PC-3 (cell line): ENCODE measurements around the gene CRAMP1. TPM values are rescaled to one million over a fixed set of nuclear protein-coding genes. Genes with fewer than 3 reads are reported as not detected.

ENCODE experiments used
- ATAC-seq: fragments of 200-7000 bp; cut with Tn5 transposase; 2 replicates; pipeline ENCODE4 v1.9.1; 2020; ENCODE audit warnings: mild to moderate bottlenecking, moderate library complexity
- BruUV-seq: library from RNA; stranded (reverse); fragments of 400-500 nt; replicated peaks from 2 replicates; lab custom pipeline; 2021; lab: Mats Ljungman, UMichigan
- CTCF ChIA-PET: fragments of 300-600 bp; sonication (Branson Sonifier 250); formaldehyde crosslinking; loops from one replicate; lab custom pipeline; 2022; ENCODE audit warnings: antibody characterized with exemption; lab: Charles Lee
- POLR2A ChIA-PET: fragments of 300-600 bp; sonication (Branson Sonifier 250); formaldehyde crosslinking; loops from one replicate; lab custom pipeline; 2022; ENCODE audit warnings: antibody characterized with exemption; ENCODE audit not compliant: unreplicated experiment; lab: Charles Lee
- DNase-seq: peaks from one replicate; pipeline ENCODE4 v3.0.0-alpha.2; 2015
- H2AFZ ChIP-seq: fragments of 300-600 bp; sonication (generic); 2 replicates; pipeline ENCODE4 v1.6.0; 2016; ENCODE audit warnings: antibody characterized with exemption, low read length
- H3F3A ChIP-seq: fragments of 300-600 bp; sonication (generic); one replicate; pipeline ENCODE4 v1.6.0; 2017; ENCODE audit warnings: antibody characterized with exemption, low read length, control low read depth, mild to moderate bottlenecking; ENCODE audit not compliant: unreplicated experiment
- H3K27ac ChIP-seq: fragments of 300-600 bp; sonication (generic); 2 replicates; pipeline ENCODE4 v1.5.1; 2016; ENCODE audit warnings: mild to moderate bottlenecking, low read length
- H3K27me3 ChIP-seq: fragments of 300-600 bp; sonication (generic); 2 replicates; pipeline ENCODE4 v1.6.1; 2016; ENCODE audit warnings: low read length, mixed read lengths
- H3K36me3 ChIP-seq: fragments of 300-600 bp; sonication (generic); 2 replicates; pipeline ENCODE4 v1.6.1; 2016; ENCODE audit warnings: low read depth, mixed run types, low read length, mixed read lengths
- H3K4me1 ChIP-seq: fragments of 300-600 bp; sonication (generic); 2 replicates; pipeline ENCODE4 v1.5.1; 2016; ENCODE audit warnings: low read length; ENCODE audit not compliant: insufficient read depth
- H3K4me2 ChIP-seq: fragments of 300-600 bp; sonication (generic); 2 replicates; pipeline ENCODE4 v1.6.0; 2016; ENCODE audit warnings: low read length
- H3K4me3 ChIP-seq: fragments of 300-600 bp; sonication (generic); 2 replicates; pipeline ENCODE4 v1.5.1; 2016; ENCODE audit warnings: mild to moderate bottlenecking, low read length, mixed read lengths
- H3K79me2 ChIP-seq: fragments of 300-600 bp; sonication (generic); 2 replicates; pipeline ENCODE4 v1.6.1; 2017; ENCODE audit warnings: low read length, mixed read lengths
- H3K9ac ChIP-seq: fragments of 300-600 bp; sonication (generic); 2 replicates; pipeline ENCODE4 v1.6.0; 2016; ENCODE audit warnings: mild to moderate bottlenecking, low read length
- H3K9me2 ChIP-seq: fragments of 300-600 bp; sonication (generic); replicated peaks from 2 replicates; pipeline ENCODE4 v1.6.1; 2016; ENCODE audit warnings: mixed run types, low read length, mixed read lengths
- H3K9me3 ChIP-seq: fragments of 300-600 bp; sonication (generic); 2 replicates; pipeline ENCODE4 v1.6.1; 2016; ENCODE audit warnings: low read length, mixed read lengths
- H4K20me1 ChIP-seq: fragments of 300-600 bp; sonication (generic); 2 replicates; pipeline ENCODE4 v1.6.1; 2016; ENCODE audit warnings: low read length, mixed read lengths
- CTCF ChIP-seq: fragments of 300-600 bp; sonication (generic); conservative IDR thresholded peaks from 2 replicates; pipeline ENCODE4 v1.5.1; 2017; ENCODE audit warnings: antibody characterized with exemption, low read depth, mild to moderate bottlenecking, low read length
- EZH2 ChIP-seq: fragments of 300-600 bp; sonication (generic); IDR thresholded peaks from one replicate; pipeline ENCODE4 v1.6.1; 2017; ENCODE audit warnings: antibody characterized with exemption, mild to moderate bottlenecking, low read length; ENCODE audit not compliant: unreplicated experiment
- EZH2phosphoT487 ChIP-seq: fragments of 300-600 bp; sonication (generic); IDR thresholded peaks from 2 replicates; pipeline ENCODE4 v1.6.1; 2018; ENCODE audit warnings: mild to moderate bottlenecking, antibody characterized with exemption, low read length, borderline replicate concordance
- intact Hi-C: fragments of 100-400 bp; cut with micrococcal nuclease; formaldehyde crosslinking; loops from 2 replicates; pipeline ENCODE4 v1.9.0; 2023
- total RNA-seq: library from RNA; depleted of rRNA; stranded (reverse); fragments of >200 nt; gene quantifications from 2 replicates; pipeline ENCODE4 v1.2.3, GENCODE V29; 2014

Gene CRAMP1
- total RNA-seq, 1 experiment from 2014 or later, result 8.5 TPM

GRCh38 chr16:1651974-1652312, 39.8 kb downstream of the CRAMP1 start:
- Histone ChIP-seq H2AFZ (no peak overlapping the region), H3K36me3 (peaks cover 18% of the 10 kb centered on the region), H3K4me1 (peaks cover 2% of the 10 kb centered on the region), H3K27ac (no peak overlapping the region), H4K20me1 (0 out of 2 replicates have a peak, but pooled peaks cover 5% of the 10 kb centered on the region), H3K9me2 (no peaks in the 10 kb centered on the region), H3K9ac (no peak overlapping the region), H3K4me2 (no peak overlapping the region), H3F3A (peaks cover 12% of the 10 kb centered on the region), H3K27me3 (no peaks in the 10 kb centered on the region), H3K9me3 (no peaks in the 10 kb centered on the region), H3K79me2 (peaks cover 12% of the 10 kb centered on the region; the same call in 1 of the 2 replicates), H3K4me3 (no peak overlapping the region)
- ATAC-seq (no peak), DNase-seq (no peak)
- intact Hi-C loops, result no loop called here
- TF ChIP-seq CTCF (no peak), EZH2phosphoT487 (no peak), EZH2 (no peak)
- CTCF ChIA-PET, result no interaction called here
- POLR2A ChIA-PET, result no interaction called here
- BruUV-seq, result no TSS peak

GRCh38 chr16:1653023-1653422, 40.9 kb downstream of the CRAMP1 start:
- no TSS peak for BruUV-seq
- H4K20me1 ChIP-seq, result 0 out of 2 replicates have a peak, but pooled peaks cover 5% of the 10 kb centered on the region
- no peak overlapping the region for H3K4me2 ChIP-seq
- no peaks in the 10 kb centered on the region for H3K27me3 ChIP-seq
- H3K9me2 ChIP-seq, result no peaks in the 10 kb centered on the region
- 0 out of 2 replicates have a peak, but pooled peaks cover 2% of the 10 kb centered on the region for H3K79me2 ChIP-seq
- POLR2A ChIA-PET, result no interaction called here
- H3K4me3 ChIP-seq, result no peak overlapping the region
- intact Hi-C loops, result no loop called here
- TF ChIP-seq EZH2phosphoT487 (no peak), EZH2 (no peak), CTCF (no peak)
- H3K9ac ChIP-seq, result no peak overlapping the region
- no peaks in the 10 kb centered on the region for H3K4me1 ChIP-seq
- H3K36me3 ChIP-seq, result peaks cover 18% of the 10 kb centered on the region; the same call in 1 of the 2 replicates
- H2AFZ ChIP-seq, result no peak overlapping the region
- H3F3A ChIP-seq, result peaks cover 12% of the 10 kb centered on the region
- no peak for DNase-seq
- ATAC-seq, result no peak
- CTCF ChIA-PET, result no interaction called here
- H3K27ac ChIP-seq, result no peak overlapping the region
- no peaks in the 10 kb centered on the region for H3K9me3 ChIP-seq

- no peaks in the 10 kb centered on the region for H3K27me3 ChIP-seq
- CTCF ChIA-PET, result no interaction called here
- TF ChIP-seq CTCF (no peak), EZH2phosphoT487 (no peak), EZH2 (no peak)
- no peaks in the 10 kb centered on the region for H3K4me1 ChIP-seq
- no peaks in the 10 kb centered on the region for H3K9me2 ChIP-seq
- H3K9ac ChIP-seq, result no peak overlapping the region
- H3K36me3 ChIP-seq, result peaks cover 19% of the 10 kb centered on the region; the same call in 1 of the 2 replicates
- no peak for ATAC-seq
- peaks cover 12% of the 10 kb centered on the region for H3F3A ChIP-seq
- 0 out of 2 replicates have a peak, but pooled peaks cover 5% of the 10 kb centered on the region for H4K20me1 ChIP-seq
- no TSS peak for BruUV-seq
- no peak overlapping the region for H3K27ac ChIP-seq
- H3K4me2 ChIP-seq, result no peak overlapping the region
- DNase-seq, result no peak
- no peaks in the 10 kb centered on the region for H3K79me2 ChIP-seq
- no peak overlapping the region for H2AFZ ChIP-seq
- H3K4me3 ChIP-seq, result no peak overlapping the region
- POLR2A ChIA-PET, result no interaction called here
- no peaks in the 10 kb centered on the region for H3K9me3 ChIP-seq
- intact Hi-C loops, result no loop called here
Measured at GRCh38 chr16:1654505-1655268, 42.5 kb downstream of the CRAMP1 start.
